GM12891 (cell line): ENCODE data around the gene BCL11A.

Experiments used
- DNase-seq: peaks from one replicate; pipeline ENCODE4 v3.0.0; 2011; ENCODE audit warnings: low spot score; ENCODE audit not compliant: insufficient read length
- FAIRE-seq: peaks from 2 replicates; lab custom pipeline; 2011; peaks lifted over from hg19 to GRCh38; lab: Jason Lieb, UNC
- PAX5 ChIP-seq: IDR thresholded peaks from 2 replicates; pipeline ENCODE4 v1.6.1; 2011; ENCODE audit warnings: low read length, moderate library complexity, mild to moderate bottlenecking; ENCODE audit not compliant: insufficient read depth, severe bottlenecking
- POLR2A ChIP-seq: IDR thresholded peaks from 2 replicates; pipeline ENCODE4 v1.6.1; 2011; ENCODE audit warnings: low read depth, low read length, control low read depth
- POLR2AphosphoS5 ChIP-seq: IDR thresholded peaks from 2 replicates; pipeline ENCODE4 v1.6.1; 2011; ENCODE audit warnings: low read depth, low read length, control low read depth
- POU2F2 ChIP-seq: IDR thresholded peaks from 2 replicates; pipeline ENCODE4 v1.6.1; 2011; ENCODE audit warnings: low read depth, mild to moderate bottlenecking, control low read depth, low read length, moderate library complexity
- SPI1 ChIP-seq: IDR thresholded peaks from 2 replicates; pipeline ENCODE4 v1.6.1; 2011; ENCODE audit warnings: low read depth, low read length, control low read depth
- TAF1 ChIP-seq: IDR thresholded peaks from 2 replicates; pipeline ENCODE4 v1.6.1; 2011; ENCODE audit warnings: low read depth, low read length, control low read depth

BCL11A gene

DNA sequence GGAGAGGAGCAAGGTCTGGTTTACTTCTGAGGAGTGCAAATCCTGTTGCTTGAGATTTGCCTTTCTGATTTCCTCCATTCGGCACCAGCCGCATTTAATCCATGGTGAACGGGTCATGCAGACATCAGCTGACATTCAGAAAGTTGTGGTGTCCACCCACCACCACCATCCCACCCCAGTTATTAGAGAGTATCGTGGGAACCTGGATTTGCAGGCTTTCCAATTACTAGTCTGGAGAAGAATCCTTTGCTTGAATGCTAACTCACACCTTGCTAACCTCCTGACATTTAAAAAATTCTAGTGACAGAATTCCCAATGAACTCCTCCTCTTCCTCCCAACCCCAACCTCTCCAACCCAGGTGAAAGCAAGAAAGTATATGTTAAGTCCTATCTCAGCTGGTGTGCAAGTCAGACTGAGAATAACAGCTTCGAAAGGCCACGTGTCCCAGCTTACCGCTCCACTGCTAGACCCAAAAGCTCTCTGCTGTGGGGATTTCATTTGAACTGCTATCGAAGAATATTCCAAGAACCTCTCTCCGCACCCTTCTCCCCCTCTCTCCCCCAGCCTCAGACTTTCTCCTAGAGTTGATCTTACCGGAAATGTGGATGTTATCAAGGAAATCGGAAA is 17.7 kb downstream of the BCL11A start:
- DNase-seq (no peak), FAIRE-seq (peak; percentile 95)
- no peak for TF ChIP-seq TAF1

DNA sequence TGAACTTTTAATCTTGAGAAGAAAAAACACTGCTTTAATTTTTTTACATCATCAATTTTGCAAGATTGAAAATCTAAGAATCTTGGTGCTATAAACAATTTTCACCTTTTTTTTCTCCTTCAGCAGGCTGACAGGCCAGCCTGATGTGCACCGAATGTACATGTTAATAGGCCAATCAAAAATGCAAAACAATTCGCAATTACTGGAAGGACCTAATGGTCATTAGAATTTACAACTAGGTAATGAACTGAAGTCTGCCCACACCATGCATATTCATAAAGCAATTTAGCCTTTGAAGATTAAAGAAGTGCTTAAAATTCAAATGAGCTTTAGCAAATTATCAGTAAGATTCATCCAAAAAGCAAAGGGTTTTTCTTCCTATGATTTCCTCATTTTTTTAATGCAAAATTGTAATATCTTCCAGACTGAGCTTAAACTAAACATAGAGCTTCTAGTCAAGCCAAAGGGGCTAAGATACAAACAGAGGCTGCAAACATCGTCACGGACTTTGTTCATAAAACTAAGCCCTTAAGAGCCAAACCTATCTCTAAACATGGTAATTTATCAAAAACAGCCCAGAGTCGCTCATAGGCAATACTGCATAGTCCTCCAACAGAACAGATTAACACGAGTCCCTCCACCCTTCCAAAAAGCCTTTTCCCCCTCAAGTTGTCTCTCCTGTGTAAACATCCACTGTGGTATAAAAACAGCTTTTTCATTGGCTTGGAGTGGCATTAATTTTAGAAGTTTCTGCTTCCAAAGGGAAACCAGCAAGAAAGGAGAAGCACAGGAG is 18.4 kb downstream of the BCL11A start:
- DNase-seq = no peak
- no peak for FAIRE-seq
- TF ChIP-seq TAF1 (no peak), POU2F2 (no peak), POLR2A (no peak), POLR2AphosphoS5 (no peak), PAX5 (no peak), SPI1 (no peak)

DNA sequence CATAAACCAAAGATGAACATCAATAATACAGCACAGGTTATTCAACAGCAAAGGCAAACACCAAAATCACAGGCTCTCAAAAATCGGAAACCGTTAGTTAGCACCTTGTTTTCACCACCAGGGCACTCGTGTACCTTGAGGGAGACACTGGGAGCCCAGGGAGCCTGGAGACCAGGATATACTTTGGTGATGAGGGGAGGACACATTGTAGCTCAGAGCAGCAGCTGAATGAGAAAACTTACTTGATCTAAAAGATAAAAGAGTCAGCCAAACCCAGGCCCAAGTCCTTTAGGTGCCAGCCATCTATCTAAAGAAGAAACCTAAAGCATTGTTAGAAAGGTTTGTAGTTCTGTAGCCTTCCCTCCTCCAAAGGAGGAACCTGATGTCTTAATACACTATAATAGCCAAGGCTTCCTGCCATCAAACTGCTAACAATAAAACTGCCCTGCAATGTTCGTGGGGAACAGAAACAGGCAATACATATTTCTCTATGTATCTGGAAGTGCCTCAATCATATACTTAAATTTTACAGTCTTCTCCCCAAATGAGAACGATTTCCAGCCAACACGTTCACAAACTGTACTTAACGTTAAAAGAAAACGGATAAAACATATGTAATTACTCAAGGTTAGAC is 19.3 kb downstream of the BCL11A start:
- DNase-seq (no peak), FAIRE-seq (no peak)
- TF ChIP-seq SPI1 (no peak), POU2F2 (no peak), POLR2AphosphoS5 (no peak), POLR2A (no peak), PAX5 (no peak), TAF1 (no peak)

DNA sequence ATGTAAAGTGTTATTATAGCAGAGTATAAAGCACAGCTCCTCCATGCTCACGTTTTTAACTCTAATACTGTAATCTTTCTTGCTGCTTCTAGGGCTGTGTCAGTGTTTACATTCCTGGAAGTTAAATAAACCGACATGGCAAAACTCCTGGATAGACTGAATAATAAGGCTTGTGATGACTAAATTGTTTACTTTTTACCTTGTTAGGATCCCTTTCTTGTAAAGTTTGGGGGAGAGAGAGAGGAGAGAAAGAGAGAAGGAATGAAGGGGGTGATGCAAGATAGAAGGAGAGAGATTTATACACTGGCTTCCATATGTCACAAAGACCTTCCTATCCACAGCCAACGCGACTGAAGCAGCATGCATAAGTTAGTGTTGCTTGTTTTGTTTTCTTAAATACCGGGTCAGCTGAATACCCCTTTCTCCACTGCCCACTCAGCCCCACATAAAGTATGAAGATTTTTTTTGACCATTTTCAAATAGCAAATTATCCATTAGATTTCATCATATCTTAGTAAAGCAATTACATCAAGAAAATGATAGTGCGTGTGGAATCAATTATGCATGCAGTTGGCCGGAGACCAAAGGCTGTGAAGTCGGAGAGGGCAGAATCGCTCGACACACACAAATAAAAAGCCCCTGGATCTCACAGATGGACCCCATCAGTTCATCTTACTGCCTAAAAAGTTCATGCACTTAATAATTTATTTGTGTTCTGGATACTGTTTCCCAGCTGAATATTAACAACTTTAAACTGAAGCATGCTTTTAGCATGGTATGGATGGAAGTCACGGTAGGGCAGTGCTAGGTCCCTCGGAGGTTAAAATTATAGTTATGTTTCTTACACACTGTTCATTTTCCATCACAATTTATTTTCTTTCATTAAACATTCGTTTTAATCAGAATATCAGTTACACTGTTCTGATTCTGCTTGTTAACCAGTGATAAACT is 20.1 kb downstream of the BCL11A start:
- TF ChIP-seq POLR2A = no peak
- no peak for TF ChIP-seq POU2F2
- no peak for TF ChIP-seq POLR2AphosphoS5
- TF ChIP-seq PAX5 = no peak
- TF ChIP-seq SPI1 = no peak
- no peak for TF ChIP-seq TAF1
- DNase-seq = no peak
- FAIRE-seq = no peak

DNA sequence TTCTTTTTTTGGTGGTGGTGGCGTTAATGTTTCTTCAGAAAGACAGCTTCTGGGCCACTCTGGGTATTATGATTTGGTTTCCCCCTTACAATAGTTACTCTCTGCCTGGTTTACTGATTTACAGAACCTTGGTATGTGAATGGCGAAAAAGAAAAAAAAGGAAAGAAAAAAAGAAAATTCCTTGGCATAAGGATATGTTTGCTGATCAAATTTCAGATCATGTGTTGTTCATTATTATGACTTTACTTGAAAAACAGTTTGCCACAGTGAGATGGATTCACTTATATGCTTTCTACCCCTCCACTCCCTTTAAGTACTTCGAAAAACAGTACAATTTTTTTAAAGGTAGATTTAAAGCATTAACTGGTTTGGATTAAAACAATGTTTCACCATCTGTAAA is 21.0 kb downstream of the BCL11A start:
- TF ChIP-seq POU2F2 (no peak), TAF1 (no peak), PAX5 (no peak), POLR2AphosphoS5 (no peak), POLR2A (no peak), SPI1 (no peak)
- FAIRE-seq = no peak
- DNase-seq = no peak

DNA sequence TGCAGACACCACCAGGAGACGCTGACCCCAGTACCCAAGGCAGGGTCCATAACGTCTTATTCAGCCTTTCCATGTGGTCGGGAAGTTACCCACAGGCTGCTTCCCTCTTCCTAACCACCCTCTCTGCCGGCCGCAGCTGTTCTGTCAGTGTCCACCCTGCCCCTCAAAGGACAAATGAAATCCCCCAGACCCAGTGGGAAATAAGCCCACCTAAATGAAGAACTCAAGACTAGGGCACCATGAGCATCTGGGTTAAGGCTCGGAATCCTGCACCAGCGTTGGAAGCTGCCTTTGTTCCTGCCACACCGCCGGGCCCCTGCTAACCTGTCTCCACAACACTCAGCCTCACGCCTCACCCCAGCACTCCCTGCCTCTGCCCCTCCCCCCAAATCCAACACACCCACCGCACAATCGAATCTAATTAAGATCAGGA is 21.7 kb downstream of the BCL11A start:
- FAIRE-seq = peak; percentile 54
- no peak for DNase-seq

DNA sequence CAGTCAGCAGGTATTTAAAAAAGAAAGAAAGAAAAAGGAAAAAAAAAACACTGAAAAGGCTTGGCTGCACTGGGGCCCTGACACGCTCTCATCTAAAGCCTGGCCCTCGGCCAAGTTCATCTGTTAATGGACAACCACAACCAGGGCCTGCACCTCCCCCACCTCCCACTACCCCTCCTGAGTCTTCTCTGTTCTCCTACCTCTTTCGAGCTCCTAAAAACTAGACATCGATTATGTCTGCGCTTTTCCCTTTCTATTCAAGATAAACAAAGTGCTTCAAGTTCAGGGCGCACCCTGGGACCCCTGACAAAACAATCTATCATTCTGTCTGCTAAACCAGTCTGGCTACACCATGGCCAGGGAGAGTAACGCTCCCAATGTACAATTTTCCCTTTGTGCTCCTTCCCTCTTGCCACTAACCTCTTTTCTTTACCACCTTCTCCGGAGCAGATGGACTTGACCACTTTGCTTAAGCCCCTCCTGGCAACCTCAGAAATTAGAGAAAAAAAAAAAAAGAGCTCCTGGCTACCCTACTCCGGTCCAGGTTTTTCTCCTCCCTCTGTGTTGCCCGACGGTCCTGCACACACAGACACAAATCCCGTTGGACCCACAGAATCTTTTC is 22.7 kb downstream of the BCL11A start:
- TF ChIP-seq POU2F2 (no peak), TAF1 (no peak), PAX5 (no peak), POLR2A (no peak), SPI1 (no peak; the same call in 1 of the 2 replicates), POLR2AphosphoS5 (no peak)
- DNase-seq (no peak), FAIRE-seq (peak; percentile 58)

More for the DNA sequence above, 21.7 kb downstream of the BCL11A start:
- TF ChIP-seq SPI1 (no peak), TAF1 (no peak), PAX5 (no peak), POLR2A (no peak), POU2F2 (no peak)

DNA sequence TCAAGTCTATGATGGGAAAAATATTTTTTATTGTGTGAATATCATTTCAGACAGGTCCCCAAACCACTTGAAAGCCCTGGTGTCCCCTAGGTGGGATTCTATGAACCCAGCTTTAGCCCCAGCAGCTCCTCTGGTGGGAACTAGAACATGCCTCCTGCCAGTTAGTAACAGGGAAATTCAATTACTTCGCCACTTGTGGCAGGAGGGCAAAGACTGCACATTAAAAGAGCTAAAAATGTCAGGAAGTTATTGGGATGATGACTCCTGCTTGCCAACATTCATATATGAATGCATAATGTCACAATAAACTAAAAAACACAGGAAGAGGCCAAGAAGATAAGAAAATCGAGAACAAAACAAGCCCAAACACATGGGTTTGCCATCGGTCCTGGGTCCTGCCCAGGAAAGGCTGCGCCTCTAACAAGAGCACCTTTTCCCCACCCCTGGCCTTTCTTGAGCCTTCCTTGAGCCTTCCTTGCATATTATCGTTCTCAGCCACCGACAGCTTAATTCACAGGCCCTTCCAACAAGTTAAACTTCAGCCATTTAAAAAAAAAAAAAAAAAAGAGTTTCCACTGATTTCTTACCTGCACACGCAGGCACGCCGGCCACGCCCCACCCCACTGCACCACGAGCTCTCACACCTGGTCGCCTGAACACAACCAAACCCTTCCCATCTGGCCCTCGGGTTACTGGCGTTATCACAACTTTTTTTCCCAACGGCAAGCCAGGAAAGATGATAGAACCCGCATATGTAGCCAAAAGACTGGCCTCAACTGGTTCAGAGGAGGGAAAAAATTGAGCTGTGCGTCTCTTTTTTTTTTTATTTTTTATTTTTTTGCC is 23.4 kb downstream of the BCL11A start:
- no peak for TF ChIP-seq PAX5
- TF ChIP-seq TAF1 = no peak
- no peak for TF ChIP-seq POLR2AphosphoS5
- peak; percentile 20 for FAIRE-seq
- DNase-seq = no peak
